Vagina (tissue), 2 donors: Measurements from ENCODE around the gene ESR1.

ENCODE experiments used
- CTCF ChIP-seq, 3 experiments: fragments of 450-650 bp in 2 of 3; fragments of 200-600 bp in 1 of 3; sonication (generic) in 1 of 3; IDR thresholded peaks; one replicate each; pipeline ENCODE4 v1.5.1; 2017 to 2019; ENCODE audit warnings: antibody characterized with exemption in 3 of 3, mild to moderate bottlenecking in 2 of 3, moderate library complexity in 2 of 3
- POLR2A ChIP-seq, 2 donors: fragments of 450-650 bp; IDR thresholded peaks; one replicate each; pipeline ENCODE4 v1.6.1; 2017; ENCODE audit warnings: antibody characterized with exemption in 2 of 2, mild to moderate bottlenecking in 2 of 2, moderate library complexity in 2 of 2
- POLR2AphosphoS5 ChIP-seq, 2 donors: sonication (generic); formaldehyde crosslinking; IDR thresholded peaks; one replicate each; pipeline ENCODE4 v1.9.0; 2017; ENCODE audit warnings: antibody characterized with exemption in 2 of 2, mild to moderate bottlenecking in 2 of 2, low read depth in 1 of 2; ENCODE audit not compliant: insufficient read depth in 1 of 2

GRCh38 chr6:152001408-152001807 is 193.9 kb downstream of the ESR1 start:
- TF ChIP-seq CTCF (IDR thresholded peaks at IDR 0.05) (no peak), POLR2A (IDR thresholded peaks at IDR 0.05) (no peak), POLR2AphosphoS5 (IDR thresholded peaks at IDR 0.05; ENCODE audit: insufficient read depth in 1 of 2, low read depth in 1 of 2) (no peak)
